H9 (cell line): ENCODE data around the gene GPBAR1. TPM values are rescaled to one million over a fixed set of nuclear protein-coding genes. Genes with fewer than 3 reads are reported as not detected.

Experiments
- DNase-seq: peaks from one replicate; pipeline ENCODE4 v3.0.0-alpha.2; 2017
- H2AFZ ChIP-seq: one replicate; pipeline ENCODE4 v1.6.1; 2013; ENCODE audit warnings: mild to moderate bottlenecking, low read length, control low read depth, moderate library complexity
- H2AK5ac ChIP-seq: 2 replicates; pipeline ENCODE4 v1.6.1; 2013; ENCODE audit warnings: low read length, control low read depth, mixed read lengths; ENCODE audit not compliant: insufficient read length
- H2BK120ac ChIP-seq: one replicate; pipeline ENCODE4 v1.6.1; 2013; ENCODE audit warnings: low read depth, mild to moderate bottlenecking, low read length, control low read depth, inconsistent platforms; ENCODE audit not compliant: poor library complexity, severe bottlenecking
- H2BK12ac ChIP-seq: 2 replicates; pipeline ENCODE4 v1.6.1; 2013; ENCODE audit warnings: low read length, control low read depth, mixed read lengths, low read depth; ENCODE audit not compliant: insufficient read length
- H2BK15ac ChIP-seq: 2 replicates; pipeline ENCODE4 v1.6.1; 2013; ENCODE audit warnings: low read depth, low read length, control low read depth
- H2BK20ac ChIP-seq: one replicate; pipeline ENCODE4 v1.6.1; 2013; ENCODE audit warnings: low read depth, mild to moderate bottlenecking, low read length, control low read depth, inconsistent platforms; ENCODE audit not compliant: poor library complexity, severe bottlenecking
- H2BK5ac ChIP-seq: 2 replicates; pipeline ENCODE4 v1.6.1; 2013; ENCODE audit warnings: low read length, control low read depth, mixed read lengths; ENCODE audit not compliant: insufficient read length
- H3K14ac ChIP-seq: 2 replicates; pipeline ENCODE4 v1.6.1; 2013; ENCODE audit warnings: low read length, control low read depth; ENCODE audit not compliant: insufficient read depth
- H3K18ac ChIP-seq: 2 replicates; pipeline ENCODE4 v1.6.1; 2013; ENCODE audit warnings: low read depth, mild to moderate bottlenecking, mixed read lengths, low read length, control low read depth; ENCODE audit not compliant: insufficient read length
- H3K23ac ChIP-seq: 2 replicates; pipeline ENCODE4 v1.6.1; 2013; ENCODE audit warnings: low read length, control low read depth, mixed read lengths, low read depth; ENCODE audit not compliant: insufficient read length
- H3K23me2 ChIP-seq: 2 replicates; pipeline ENCODE4 v1.6.1; 2013; ENCODE audit warnings: low read depth, mild to moderate bottlenecking, mixed read lengths, low read length, control low read depth; ENCODE audit not compliant: insufficient read length, poor library complexity, severe bottlenecking
- H3K27ac ChIP-seq: 2 replicates; pipeline ENCODE4 v1.5.1; 2013; ENCODE audit warnings: low read length, control low read depth, mixed read lengths, low read depth; ENCODE audit not compliant: insufficient read length
- H3K27me3 ChIP-seq: 2 replicates; pipeline ENCODE4 v1.6.1; 2013; ENCODE audit warnings: low read length, control low read depth, inconsistent platforms; ENCODE audit not compliant: insufficient read depth
- H3K4ac ChIP-seq: 2 replicates; pipeline ENCODE4 v1.6.1; 2013; ENCODE audit warnings: low read depth, mild to moderate bottlenecking, control low read depth, inconsistent platforms, low read length, moderate library complexity
- H3K4me1 ChIP-seq: 2 replicates; pipeline ENCODE4 v1.6.1; 2013; ENCODE audit warnings: low read length, control low read depth, inconsistent platforms; ENCODE audit not compliant: insufficient read depth
- H3K4me2 ChIP-seq: 2 replicates; pipeline ENCODE4 v1.6.1; 2013; ENCODE audit warnings: low read length, control low read depth, mixed read lengths; ENCODE audit not compliant: insufficient read length, insufficient read depth
- H3K56ac ChIP-seq: 2 replicates; pipeline ENCODE4 v1.6.1; 2013; ENCODE audit warnings: low read depth, mild to moderate bottlenecking, mixed read lengths, low read length, control low read depth; ENCODE audit not compliant: insufficient read length
- H3K79me1 ChIP-seq: 2 replicates; pipeline ENCODE4 v1.6.1; 2013; ENCODE audit warnings: low read depth, mild to moderate bottlenecking, moderate library complexity, low read length, control low read depth, inconsistent platforms; ENCODE audit not compliant: insufficient read depth, poor library complexity, severe bottlenecking
- H3K79me2 ChIP-seq: 2 replicates; pipeline ENCODE4 v1.6.1; 2013; ENCODE audit warnings: low read length, control low read depth, inconsistent platforms; ENCODE audit not compliant: insufficient read depth
- H3K9ac ChIP-seq: 2 replicates; pipeline ENCODE4 v1.6.1; 2013; ENCODE audit warnings: low read length, control low read depth, mixed read lengths; ENCODE audit not compliant: insufficient read length; ENCODE audit errors: extremely low read depth
- H3K9me3 ChIP-seq: one replicate; pipeline ENCODE4 v1.6.1; 2013; ENCODE audit warnings: low read depth, low read length, inconsistent platforms; ENCODE audit not compliant: control insufficient read depth
- H3T11ph ChIP-seq: one replicate; pipeline ENCODE4 v1.6.1; 2013; ENCODE audit warnings: mild to moderate bottlenecking, low read length, control low read depth, inconsistent platforms
- H4K20me1 ChIP-seq: one replicate; pipeline ENCODE4 v1.6.1; 2013; ENCODE audit not compliant: control insufficient read depth, insufficient read length, insufficient read depth
- H4K5ac ChIP-seq: 2 replicates; pipeline ENCODE4 v1.6.1; 2013; ENCODE audit warnings: low read depth, mild to moderate bottlenecking, mixed read lengths, low read length, control low read depth; ENCODE audit not compliant: insufficient read length
- H4K8ac ChIP-seq: replicated peaks from 2 replicates; pipeline ENCODE4 v1.6.1; 2013; ENCODE audit warnings: low read length, control low read depth, mixed read lengths, low read depth; ENCODE audit not compliant: insufficient read length
- H4K91ac ChIP-seq: 2 replicates; pipeline ENCODE4 v1.6.1; 2013; ENCODE audit warnings: low read depth, mild to moderate bottlenecking, moderate library complexity, mixed read lengths, low read length, control low read depth; ENCODE audit not compliant: insufficient read length
- H3K27ac Mint-ChIP-seq, 3 experiments: 2 replicates in 2 of 3; 3 replicates in 1 of 3; pipeline ENCODE4 v1.8.0; 2020 to 2021; ENCODE audit warnings: mixed read lengths in 3 of 3, mild to moderate bottlenecking in 1 of 3, moderate library complexity in 1 of 3
- H3K27me3 Mint-ChIP-seq: 2 replicates; pipeline ENCODE4 v1.8.0; 2021; ENCODE audit warnings: low read depth, mild to moderate bottlenecking, moderate library complexity, mixed read lengths
- H3K36me3 Mint-ChIP-seq, 3 experiments: 2 replicates in 2 of 3; 3 replicates in 1 of 3; pipeline ENCODE4 v1.8.0; 2020 to 2021; ENCODE audit warnings: low read depth in 3 of 3, mixed read lengths in 3 of 3; ENCODE audit not compliant: insufficient read depth in 1 of 3
- H3K4me1 Mint-ChIP-seq, 2 experiments: 2 replicates each; pipeline ENCODE4 v1.8.0; 2020; ENCODE audit warnings: mixed read lengths in 2 of 2
- H3K4me3 Mint-ChIP-seq, 2 experiments: 2 replicates in 1 of 2; 3 replicates in 1 of 2; pipeline ENCODE4 v1.8.0; 2020 to 2021; ENCODE audit warnings: mild to moderate bottlenecking in 2 of 2, mixed read lengths in 2 of 2, moderate library complexity in 1 of 2
- H3K9me3 Mint-ChIP-seq, 2 experiments: 2 replicates in 1 of 2; 3 replicates in 1 of 2; pipeline ENCODE4 v1.8.0; 2020; ENCODE audit warnings: mild to moderate bottlenecking in 2 of 2, mixed read lengths in 2 of 2, moderate library complexity in 1 of 2
- CTCF ChIP-seq: fragments of 200-600 bp; sonication (generic); conservative IDR thresholded peaks from 3 replicates; pipeline ENCODE4 v1.8.0; 2021; ENCODE audit warnings: antibody characterized with exemption, mild to moderate bottlenecking
- WGBS: extraction: QIAGEN DNeasy Blood & Tissue Kit; methylation state at CpG from one replicate; pipeline ENCODE4 v1.1.7; 2013; ENCODE audit warnings: missing lambda C conversion rate, low lambda C conversion rate, mixed read lengths; ENCODE audit not compliant: insufficient read length; ENCODE audit errors: extremely low coverage; 5-methylcytosine and 5-hydroxymethylcytosine counted together
- total RNA-seq: library from RNA; stranded (reverse); gene quantifications from 2 replicates; pipeline ENCODE4 v1.2.1, GENCODE V29; 2021

GPBAR1 gene
- total RNA-seq, 1 experiment from 2014 or later: 0.44 TPM

- H3K36me3 Mint-ChIP-seq: peaks cover 3 to 25% (median 19%) of the 10 kb centered on the region in 3 experiments
- no peak overlapping the region for H2BK15ac ChIP-seq
- H3K27ac ChIP-seq: no peak overlapping the region
- no peaks in the 10 kb centered on the region for H3K23me2 ChIP-seq
- H3K4me2 ChIP-seq: no peak overlapping the region
- H2BK5ac ChIP-seq: no peak overlapping the region
- H2AFZ ChIP-seq: no peak overlapping the region
- H4K5ac ChIP-seq: no peak overlapping the region
- H3K27me3 ChIP-seq: no peaks in the 10 kb centered on the region
- no peaks in the 10 kb centered on the region for H3K9me3 ChIP-seq
- no peak overlapping the region for H2BK12ac ChIP-seq
- no peak overlapping the region for H2BK20ac ChIP-seq
- no peaks in the 10 kb centered on the region for H4K20me1 ChIP-seq
- no peak overlapping the region for H3K23ac ChIP-seq
- no peak overlapping the region for H3K56ac ChIP-seq
- H3K27ac Mint-ChIP-seq: peak overlapping the region in 2 of 3 experiments; percentile 55 to 79; a peak in 1 of 7 replicates
- TF ChIP-seq CTCF: no peak
- WGBS: no CpG with 5 or more reads among the region's 5 CpGs
- H2BK120ac ChIP-seq: no peak overlapping the region
- no peak overlapping the region for H3T11ph ChIP-seq
- no peaks in the 10 kb centered on the region for H3K27me3 Mint-ChIP-seq
- no peak overlapping the region for H3K4ac ChIP-seq
- H4K91ac ChIP-seq: no peak overlapping the region
- no peaks in the 10 kb centered on the region for H3K79me1 ChIP-seq
- no peaks in the 10 kb centered on the region for H3K9me3 Mint-ChIP-seq
- H3K4me1 ChIP-seq: peaks cover 4% of the 10 kb centered on the region; the same call in 1 of the 2 replicates
- no peak overlapping the region for H3K9ac ChIP-seq
- H3K18ac ChIP-seq: no peak overlapping the region
- no peak for DNase-seq
- no peaks in the 10 kb centered on the region for H3K79me2 ChIP-seq
- no peak overlapping the region for H3K14ac ChIP-seq
- H3K4me3 Mint-ChIP-seq: 0 out of 5 replicates have a peak overlapping the region, but pooled peaks of 1 of the 2 experiments have one; percentile 17
- peaks cover 23 to 34% of the 10 kb centered on the region in 2 experiments for H3K4me1 Mint-ChIP-seq
- no peak overlapping the region for H4K8ac ChIP-seq
- H2AK5ac ChIP-seq: no peak overlapping the region
Measured at GRCh38 chr2:218260166-218260565, 649 bp upstream of the GPBAR1 start.
